WTC11 (cell line): ENCODE results near the gene KCND2.

Source experiments
- MXD4 ChIP-seq: fragments of 250-450 bp; sonication (Bioruptor Pico); IDR thresholded peaks from 2 replicates; pipeline ENCODE4 v1.8.0; 2021; ENCODE audit warnings: mild to moderate bottlenecking, moderate library complexity, borderline replicate concordance
- MYBL2 ChIP-seq: sonication (generic); formaldehyde crosslinking; IDR thresholded peaks from 2 replicates; pipeline ENCODE4 v1.8.1; 2023; ENCODE audit warnings: mild to moderate bottlenecking, moderate library complexity, missing genetic modification reagents
- TF ChIP-seq, protein P1 (sequence below): fragments of 200-600 bp; IDR thresholded peaks from 2 replicates; pipeline ENCODE4 v1.8.0; 2022; ENCODE audit warnings: antibody characterized with exemption
- TF ChIP-seq, protein P2 (sequence below): sonication (generic); formaldehyde crosslinking; IDR thresholded peaks from 2 replicates; pipeline ENCODE4 v1.8.0; 2022; ENCODE audit warnings: mild to moderate bottlenecking, missing genetic modification reagents
- TF ChIP-seq, protein P3 (sequence below): sonication (generic); formaldehyde crosslinking; IDR thresholded peaks from 2 replicates; pipeline ENCODE4 v1.8.1; 2023; ENCODE audit warnings: mild to moderate bottlenecking, missing genetic modification reagents, moderate library complexity
- TF ChIP-seq, protein P4 (sequence below): sonication (generic); formaldehyde crosslinking; IDR thresholded peaks from 2 replicates; pipeline ENCODE4 v1.8.0; 2022; ENCODE audit warnings: mild to moderate bottlenecking, missing genetic modification reagents

DNA sequence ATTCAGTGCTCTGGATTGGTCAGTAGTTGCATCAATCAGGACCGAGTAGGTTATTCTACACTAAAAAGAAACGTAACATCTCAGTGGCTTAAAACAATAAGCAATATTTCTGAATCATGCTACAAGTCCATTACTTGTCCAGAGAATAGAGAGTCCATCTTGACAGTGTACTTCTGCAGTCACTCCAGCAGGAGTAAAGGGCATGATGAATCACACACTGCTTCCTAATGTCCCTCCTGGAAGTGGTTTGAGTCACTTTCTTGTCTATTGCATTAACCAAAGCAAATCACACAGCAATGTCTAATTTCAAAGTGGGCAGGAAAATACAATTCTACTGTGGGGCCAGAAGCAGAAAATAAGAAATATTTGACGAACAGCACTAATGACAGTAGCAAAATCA, 460.2 kb downstream of the KCND2 start:
- TF ChIP-seq, protein P1, sequence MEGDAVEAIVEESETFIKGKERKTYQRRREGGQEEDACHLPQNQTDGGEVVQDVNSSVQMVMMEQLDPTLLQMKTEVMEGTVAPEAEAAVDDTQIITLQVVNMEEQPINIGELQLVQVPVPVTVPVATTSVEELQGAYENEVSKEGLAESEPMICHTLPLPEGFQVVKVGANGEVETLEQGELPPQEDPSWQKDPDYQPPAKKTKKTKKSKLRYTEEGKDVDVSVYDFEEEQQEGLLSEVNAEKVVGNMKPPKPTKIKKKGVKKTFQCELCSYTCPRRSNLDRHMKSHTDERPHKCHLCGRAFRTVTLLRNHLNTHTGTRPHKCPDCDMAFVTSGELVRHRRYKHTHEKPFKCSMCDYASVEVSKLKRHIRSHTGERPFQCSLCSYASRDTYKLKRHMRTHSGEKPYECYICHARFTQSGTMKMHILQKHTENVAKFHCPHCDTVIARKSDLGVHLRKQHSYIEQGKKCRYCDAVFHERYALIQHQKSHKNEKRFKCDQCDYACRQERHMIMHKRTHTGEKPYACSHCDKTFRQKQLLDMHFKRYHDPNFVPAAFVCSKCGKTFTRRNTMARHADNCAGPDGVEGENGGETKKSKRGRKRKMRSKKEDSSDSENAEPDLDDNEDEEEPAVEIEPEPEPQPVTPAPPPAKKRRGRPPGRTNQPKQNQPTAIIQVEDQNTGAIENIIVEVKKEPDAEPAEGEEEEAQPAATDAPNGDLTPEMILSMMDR: no peak
- TF ChIP-seq, protein P2, sequence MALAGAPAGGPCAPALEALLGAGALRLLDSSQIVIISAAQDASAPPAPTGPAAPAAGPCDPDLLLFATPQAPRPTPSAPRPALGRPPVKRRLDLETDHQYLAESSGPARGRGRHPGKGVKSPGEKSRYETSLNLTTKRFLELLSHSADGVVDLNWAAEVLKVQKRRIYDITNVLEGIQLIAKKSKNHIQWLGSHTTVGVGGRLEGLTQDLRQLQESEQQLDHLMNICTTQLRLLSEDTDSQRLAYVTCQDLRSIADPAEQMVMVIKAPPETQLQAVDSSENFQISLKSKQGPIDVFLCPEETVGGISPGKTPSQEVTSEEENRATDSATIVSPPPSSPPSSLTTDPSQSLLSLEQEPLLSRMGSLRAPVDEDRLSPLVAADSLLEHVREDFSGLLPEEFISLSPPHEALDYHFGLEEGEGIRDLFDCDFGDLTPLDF (CRISPR knock-in tag): no peak
- TF ChIP-seq MYBL2 (CRISPR knock-in tag) (no peak), MXD4 (CRISPR knock-in tag) (no peak)
- TF ChIP-seq, protein P3, sequence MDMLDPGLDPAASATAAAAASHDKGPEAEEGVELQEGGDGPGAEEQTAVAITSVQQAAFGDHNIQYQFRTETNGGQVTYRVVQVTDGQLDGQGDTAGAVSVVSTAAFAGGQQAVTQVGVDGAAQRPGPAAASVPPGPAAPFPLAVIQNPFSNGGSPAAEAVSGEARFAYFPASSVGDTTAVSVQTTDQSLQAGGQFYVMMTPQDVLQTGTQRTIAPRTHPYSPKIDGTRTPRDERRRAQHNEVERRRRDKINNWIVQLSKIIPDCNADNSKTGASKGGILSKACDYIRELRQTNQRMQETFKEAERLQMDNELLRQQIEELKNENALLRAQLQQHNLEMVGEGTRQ (CRISPR knock-in tag): no peak
- TF ChIP-seq, protein P4, sequence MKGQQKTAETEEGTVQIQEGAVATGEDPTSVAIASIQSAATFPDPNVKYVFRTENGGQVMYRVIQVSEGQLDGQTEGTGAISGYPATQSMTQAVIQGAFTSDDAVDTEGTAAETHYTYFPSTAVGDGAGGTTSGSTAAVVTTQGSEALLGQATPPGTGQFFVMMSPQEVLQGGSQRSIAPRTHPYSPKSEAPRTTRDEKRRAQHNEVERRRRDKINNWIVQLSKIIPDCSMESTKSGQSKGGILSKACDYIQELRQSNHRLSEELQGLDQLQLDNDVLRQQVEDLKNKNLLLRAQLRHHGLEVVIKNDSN (CRISPR knock-in tag): no peak
